GM18870 (cell line): ENCODE measurements around the gene KLF18.
"Not testable (repeated sequence)": the region's sequence is repeated elsewhere in the genome, so short reads cannot be mapped to it uniquely, and the experiment has no call there.

Source experiments
- ATAC-seq: cut with Tn5 transposase; IDR thresholded peaks from one replicate; pipeline ENCODE4 v1.9.1; 2021; ENCODE audit warnings: moderate library complexity; ENCODE audit not compliant: unreplicated experiment

The KLF18 gene

GRCh38 chr1:44141531-44141930, at the start of gene KLF18:
Gene KLF18, minus strand, starts transcription at chr1:44141631. Its CDS starts 0 bp downstream, at chr1:44141631.
- no peak for ATAC-seq

GRCh38 chr1:44174630-44175029, 33.2 kb upstream of the KLF18 start:
- ATAC-seq = no peak

- no peak for ATAC-seq
Measured at GRCh38 chr1:44170281-44170823, 28.9 kb upstream of the KLF18 start.

GRCh38 chr1:44168520-44169098, 27.2 kb upstream of the KLF18 start:
- ATAC-seq = no peak

- no peak for ATAC-seq
Measured at GRCh38 chr1:44161546-44161945, 20.1 kb upstream of the KLF18 start.

GRCh38 chr1:44158871-44159270, 17.4 kb upstream of the KLF18 start:
- ATAC-seq = no peak

- no peak for ATAC-seq
Measured at GRCh38 chr1:44157903-44158302, 16.5 kb upstream of the KLF18 start.

GRCh38 chr1:44154049-44154448, 12.6 kb upstream of the KLF18 start:
- ATAC-seq = no peak

GRCh38 chr1:44152692-44153091, 11.3 kb upstream of the KLF18 start:
- no peak for ATAC-seq

- no peak for ATAC-seq
Measured at GRCh38 chr1:44151808-44152207, 10.4 kb upstream of the KLF18 start.

- ATAC-seq = no peak
Measured at GRCh38 chr1:44151332-44151731, 9.9 kb upstream of the KLF18 start.

GRCh38 chr1:44147582-44147981, 6.2 kb upstream of the KLF18 start:
- no peak for ATAC-seq

GRCh38 chr1:44146536-44147361, 5.3 kb upstream of the KLF18 start:
- no peak for ATAC-seq

GRCh38 chr1:44144962-44145756, 3.7 kb upstream of the KLF18 start:
- no peak for ATAC-seq

GRCh38 chr1:44139565-44139964, 1.9 kb downstream of the KLF18 start:
- ATAC-seq = not testable (repeated sequence)

- ATAC-seq = no peak
Measured at GRCh38 chr1:44138239-44138638, 3.2 kb downstream of the KLF18 start.

- ATAC-seq = no peak
Measured at GRCh38 chr1:44135886-44136285, 5.5 kb downstream of the KLF18 start.

- no peak for ATAC-seq
Measured at GRCh38 chr1:44134071-44134920, 7.1 kb downstream of the KLF18 start.

- ATAC-seq = no peak
Measured at GRCh38 chr1:44131411-44131810, 10.0 kb downstream of the KLF18 start.
